Pancreas (tissue), 10 donors: ENCODE data around the gene LRRC8D. TPM values are rescaled to one million over a fixed set of nuclear protein-coding genes. Genes with fewer than 3 reads are reported as not detected.
A peak's percentile ranks its signal among the peaks of the same experiment; 100 is the strongest.
"Not testable (repeated sequence)": the region's sequence is repeated elsewhere in the genome, so short reads cannot be mapped to it uniquely, and the experiment has no call there.

Experiments
- ATAC-seq, 4 donors: fragments of 200-7000 bp; cut with Tn5 transposase; one replicate each; pipeline versions ENCODE4 v1.8.0 to v1.9.1; 2020; ENCODE audit warnings: mild to moderate bottlenecking in 4 of 4, moderate library complexity in 4 of 4
- DNase-seq, 6 donors: peaks; one replicate each; pipeline ENCODE4 v3.0.0-alpha.2; 2020
- FAIRE-seq: peaks from 2 replicates; lab custom pipeline; 2012; peaks lifted over from hg19 to GRCh38; lab: Jason Lieb, UNC
- H3K27ac ChIP-seq, 4 donors: fragments of 200-600 bp; sonication (generic); 1 replicate in 3 of 4; 2 replicates in 1 of 4; pipeline versions ENCODE4 v1.5.0 to v1.8.0; 2020
- H3K27me3 ChIP-seq, 4 donors: fragments of 200-600 bp; one replicate each; pipeline ENCODE4 v1.8.0; 2021
- H3K36me3 ChIP-seq, 3 donors: fragments of 200-600 bp; sonication (generic) in 1 of 3; one replicate each; pipeline versions ENCODE4 v1.5.0 to v1.8.0; 2020 to 2021
- H3K4me1 ChIP-seq, 3 donors: fragments of 200-600 bp; one replicate each; pipeline ENCODE4 v1.8.0; 2021
- H3K4me3 ChIP-seq, 4 donors: fragments of 200-600 bp; sonication (generic) in 2 of 4; one replicate each; pipeline versions ENCODE4 v1.5.0 to v1.8.0; 2020 to 2021
- H3K9me3 ChIP-seq, 4 donors: fragments of 200-600 bp; one replicate each; pipeline ENCODE4 v1.8.0; 2021
- WGBS, 2 donors: extraction: QIAGEN DNeasy Blood & Tissue Kit; methylation state at CpG; one replicate each; pipeline ENCODE4 v1.1.7; 2013; 5-methylcytosine and 5-hydroxymethylcytosine counted together
- intact Hi-C, 3 donors: fragments of 100-400 bp; cut with DNase I; formaldehyde crosslinking; loops; one replicate each; pipeline versions ENCODE4 v1.11.1 to v1.14.2; 2022
- polyA plus RNA-seq, 2 donors: library from polyadenylated mRNA; stranded (reverse); fragments of 200-250 nt; gene quantifications; one replicate each; pipeline ENCODE4 v1.2.3, GENCODE V29; 2013
- total RNA-seq, 6 donors: library from RNA; stranded (reverse); fragmentation: NEBNext Ultra II Directional in 4 of 6; extraction: Animal tissue kit (Norgen Biotek cat#: 25700) in 4 of 6; gene quantifications; one replicate each; pipeline versions ENCODE4 v1.2.1 to v1.2.4, GENCODE V29; 2021 to 2023
- TF ChIP-seq, protein P1 (sequence below), 4 donors: fragments of 200-600 bp; sonication (generic) in 3 of 4; IDR thresholded peaks; one replicate each; pipeline versions ENCODE4 v1.5.0 to v1.8.0; 2021; ENCODE audit warnings: antibody characterized with exemption in 4 of 4
- donor health status: healthy with polysubstance abuse.
- donor health status: DM: no; HTN: no; CAD: no; lungs with moderate emphysema.
- donor health status: DM: no; HTN: no; CAD: no.
- donor health status: control.
- donor health status: control.
- donor health status: Bipolar disorder and iron deficiency.
- donor health status: DM: yes; HTN: yes; CAD: no.
- donor health status: DM: no; HTN: no; CAD: no.
- donor health status: DM: no; HTN: no; CAD: no.
- donor health status: DM: yes; HTN: yes; CAD: no.

LRRC8D gene
- total and polyA plus RNA-seq, 8 donors = 3.8 to 27.1 (median 10.4) TPM

DNA sequence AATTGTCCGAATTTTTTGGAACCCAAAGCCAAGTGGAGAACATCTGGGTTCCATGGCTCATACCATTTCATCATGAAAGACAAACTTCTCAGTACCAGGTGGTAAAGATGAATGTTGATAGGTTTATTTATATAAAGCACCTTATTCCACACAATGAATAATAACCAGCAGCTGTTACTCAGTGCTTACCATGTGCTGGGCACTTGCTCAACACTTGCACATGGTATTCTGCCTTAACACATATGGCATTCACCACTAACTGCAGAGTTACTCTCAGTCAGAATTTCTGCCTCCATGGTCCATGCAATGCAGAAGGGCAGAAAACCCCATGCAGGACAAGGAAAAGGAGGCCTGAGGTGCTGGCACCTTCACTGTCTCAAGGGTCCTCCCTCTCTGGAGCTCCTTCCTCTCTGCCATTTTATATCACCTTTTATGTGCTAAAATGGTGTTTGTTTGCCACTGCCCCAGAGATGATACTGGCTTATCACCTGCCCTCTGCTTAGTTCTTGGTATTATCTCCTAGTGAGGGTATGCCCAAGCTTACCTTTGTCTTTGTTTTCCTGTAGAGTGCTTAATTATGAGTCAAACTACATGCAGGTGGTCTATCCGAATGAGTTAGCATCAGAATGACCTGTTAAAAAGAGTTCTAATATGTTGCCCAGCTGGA, 97.4 kb downstream of the LRRC8D start:
- 84 to 91% methylated on average over 2 of the region's 2 CpGs for WGBS, 2 donors
- H3K27me3 ChIP-seq = no peaks in the 10 kb centered on the region
- no peak overlapping the region for H3K4me3 ChIP-seq
- H3K36me3 ChIP-seq = no peaks in the 10 kb centered on the region
- H3K27ac ChIP-seq = no peak overlapping the region
- H3K4me1 ChIP-seq = no peaks in the 10 kb centered on the region
- intact Hi-C loops = no loop called here
- H3K9me3 ChIP-seq = no peaks in the 10 kb centered on the region
- TF ChIP-seq, protein P1, sequence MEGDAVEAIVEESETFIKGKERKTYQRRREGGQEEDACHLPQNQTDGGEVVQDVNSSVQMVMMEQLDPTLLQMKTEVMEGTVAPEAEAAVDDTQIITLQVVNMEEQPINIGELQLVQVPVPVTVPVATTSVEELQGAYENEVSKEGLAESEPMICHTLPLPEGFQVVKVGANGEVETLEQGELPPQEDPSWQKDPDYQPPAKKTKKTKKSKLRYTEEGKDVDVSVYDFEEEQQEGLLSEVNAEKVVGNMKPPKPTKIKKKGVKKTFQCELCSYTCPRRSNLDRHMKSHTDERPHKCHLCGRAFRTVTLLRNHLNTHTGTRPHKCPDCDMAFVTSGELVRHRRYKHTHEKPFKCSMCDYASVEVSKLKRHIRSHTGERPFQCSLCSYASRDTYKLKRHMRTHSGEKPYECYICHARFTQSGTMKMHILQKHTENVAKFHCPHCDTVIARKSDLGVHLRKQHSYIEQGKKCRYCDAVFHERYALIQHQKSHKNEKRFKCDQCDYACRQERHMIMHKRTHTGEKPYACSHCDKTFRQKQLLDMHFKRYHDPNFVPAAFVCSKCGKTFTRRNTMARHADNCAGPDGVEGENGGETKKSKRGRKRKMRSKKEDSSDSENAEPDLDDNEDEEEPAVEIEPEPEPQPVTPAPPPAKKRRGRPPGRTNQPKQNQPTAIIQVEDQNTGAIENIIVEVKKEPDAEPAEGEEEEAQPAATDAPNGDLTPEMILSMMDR (IDR thresholded peaks at IDR 0.05) = no peak
- ATAC-seq (peak in 2 of 4 donors; percentile 29 to 40), DNase-seq (no peak), FAIRE-seq (no peak)

DNA sequence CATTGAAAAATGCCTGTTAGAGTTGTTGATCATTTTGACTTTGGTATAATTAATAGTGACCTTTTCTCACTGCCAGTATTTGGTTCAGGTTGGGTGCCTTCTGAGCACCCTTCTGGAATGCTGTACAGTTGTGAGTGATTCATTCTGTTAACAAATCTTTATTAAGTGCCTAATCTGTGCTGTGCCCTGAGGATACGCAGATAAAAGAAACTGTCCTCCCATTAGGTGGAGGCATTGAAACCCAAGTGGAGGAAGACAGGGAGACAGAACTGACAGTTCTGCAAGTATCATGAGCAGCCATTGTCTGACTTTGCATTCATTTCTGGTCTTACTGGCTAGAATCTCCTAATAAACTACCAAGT, 97.9 kb downstream of the LRRC8D start:
- intact Hi-C loops = no loop called here
- Histone ChIP-seq H3K9me3 (no peaks in the 10 kb centered on the region), H3K4me3 (no peak overlapping the region), H3K36me3 (no peaks in the 10 kb centered on the region), H3K4me1 (no peaks in the 10 kb centered on the region), H3K27ac (no peak overlapping the region), H3K27me3 (no peaks in the 10 kb centered on the region)
- ATAC-seq (no peak), DNase-seq (no peak), FAIRE-seq (no peak)
- WGBS, 2 donors = 72 to 91% methylated on average over 1 of the region's 1 CpG
- TF ChIP-seq, protein P1 (IDR thresholded peaks at IDR 0.05) = no peak

DNA sequence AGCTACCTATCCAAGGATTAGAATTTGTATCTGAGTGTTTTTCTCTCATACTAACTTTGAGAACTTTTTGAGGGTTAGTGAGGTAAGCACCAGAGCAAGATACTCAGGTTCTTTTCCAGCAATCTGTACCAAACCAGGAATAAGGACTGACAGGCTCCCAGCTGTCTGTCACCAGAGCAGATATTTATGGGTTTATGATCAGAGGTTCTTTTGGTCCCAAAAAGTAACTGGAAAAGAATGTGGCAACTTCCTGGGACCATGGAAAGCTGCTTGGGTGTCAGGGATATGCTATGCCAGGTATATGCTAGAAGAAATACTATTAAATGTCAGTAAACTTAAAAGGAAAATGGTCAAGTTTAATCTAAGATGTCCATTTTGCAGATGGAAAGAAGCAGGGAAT, 98.3 kb downstream of the LRRC8D start:
- intact Hi-C loops = no loop called here
- ATAC-seq (no peak), FAIRE-seq (no peak), DNase-seq (no peak)
- no peak overlapping the region for H3K4me3 ChIP-seq
- TF ChIP-seq, protein P1 (IDR thresholded peaks at IDR 0.05) = no peak
- H3K9me3 ChIP-seq = no peaks in the 10 kb centered on the region
- H3K4me1 ChIP-seq = no peaks in the 10 kb centered on the region
- no peaks in the 10 kb centered on the region for H3K27me3 ChIP-seq
- no peaks in the 10 kb centered on the region for H3K36me3 ChIP-seq
- no peak overlapping the region for H3K27ac ChIP-seq

DNA sequence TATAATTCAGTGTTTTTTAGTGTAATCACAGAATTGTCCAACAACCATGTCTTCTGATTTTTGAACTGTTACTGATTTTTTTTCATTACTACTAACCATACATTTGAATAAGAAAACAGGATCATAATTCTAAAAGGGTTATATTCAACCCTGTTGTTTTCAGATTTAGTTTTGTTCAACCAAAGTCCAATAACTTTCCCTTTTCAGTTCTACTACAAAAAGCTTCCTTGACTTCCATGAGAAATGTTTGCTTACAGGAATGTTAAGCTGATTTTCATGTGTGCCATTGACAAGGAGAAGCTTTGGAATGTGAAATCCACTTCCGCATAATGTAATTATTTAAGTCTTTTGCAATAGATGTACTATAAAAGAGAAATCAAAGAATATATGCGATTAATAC, 102.1 kb downstream of the LRRC8D start:
- TF ChIP-seq, protein P1 (IDR thresholded peaks at IDR 0.05) = no peak
- FAIRE-seq (no peak), DNase-seq (no peak), ATAC-seq (no peak)
- H3K4me3 ChIP-seq = no peak overlapping the region
- H3K36me3 ChIP-seq = no peaks in the 10 kb centered on the region
- WGBS, 2 donors = 88% methylated on average over 2 of the region's 2 CpGs
- H3K27ac ChIP-seq = no peak overlapping the region
- no peaks in the 10 kb centered on the region for H3K9me3 ChIP-seq
- intact Hi-C loops = no loop called here
- H3K27me3 ChIP-seq = no peaks in the 10 kb centered on the region
- no peaks in the 10 kb centered on the region for H3K4me1 ChIP-seq

DNA sequence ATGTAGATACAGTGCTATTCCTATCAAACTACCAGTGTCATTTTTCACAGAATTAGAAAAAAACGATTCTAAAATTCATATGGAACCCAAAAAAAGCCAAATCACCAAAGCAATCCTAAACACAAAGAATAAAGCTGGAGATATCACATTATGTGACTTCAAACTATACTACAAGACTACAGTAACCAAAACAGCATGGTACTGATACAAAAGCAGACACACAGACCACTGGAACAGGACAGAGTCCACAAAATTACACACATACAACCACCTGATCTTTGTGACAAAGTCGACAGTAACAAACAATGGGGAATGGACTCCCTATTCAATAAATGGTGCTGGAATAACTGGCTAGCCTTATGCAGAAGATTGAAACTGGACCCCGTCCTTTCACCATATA, 102.7 kb downstream of the LRRC8D start:
- no peaks in the 10 kb centered on the region for H3K27me3 ChIP-seq
- ATAC-seq = no peak
- H3K36me3 ChIP-seq = no peaks in the 10 kb centered on the region
- no peak for FAIRE-seq
- intact Hi-C loops = no loop called here
- WGBS, 2 donors = 92 to 93% methylated on average over 3 of the region's 3 CpGs
- H3K4me3 ChIP-seq = no peak overlapping the region
- no peak for DNase-seq
- TF ChIP-seq, protein P1 (IDR thresholded peaks at IDR 0.05) = no peak
- no peak overlapping the region for H3K27ac ChIP-seq
- H3K4me1 ChIP-seq = no peaks in the 10 kb centered on the region
- H3K9me3 ChIP-seq = no peaks in the 10 kb centered on the region

DNA sequence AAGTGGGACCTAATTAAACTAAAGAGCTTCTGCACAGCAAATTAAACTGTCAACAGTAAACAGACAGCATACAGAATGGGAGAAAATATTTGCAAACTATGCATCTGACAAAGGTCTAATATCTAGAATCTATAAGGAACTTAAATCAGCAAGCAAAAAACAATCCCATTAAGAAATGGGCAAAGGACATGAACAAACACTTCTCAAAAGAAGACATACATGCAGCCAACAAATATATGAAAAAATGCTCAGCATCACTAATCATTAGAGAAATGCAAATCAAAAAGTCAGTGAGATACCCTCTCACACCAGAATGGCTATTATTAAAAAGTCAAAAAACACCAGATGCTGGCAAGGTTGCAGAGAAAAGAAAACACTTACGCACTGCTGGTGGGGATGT, 103.2 kb downstream of the LRRC8D start:
- H3K27me3 ChIP-seq, FAIRE-seq, H3K4me3 ChIP-seq, H3K4me1 ChIP-seq, H3K9me3 ChIP-seq, ATAC-seq, H3K36me3 ChIP-seq, H3K27ac ChIP-seq, intact Hi-C loops, DNase-seq: not testable (repeated sequence)
- WGBS, 2 donors = 98 to 100% methylated on average over 1 of the region's 1 CpG
